C4-2B (cell line): Measurements from ENCODE around the gene SURF6.
A peak's percentile ranks its signal among the peaks of the same experiment; 100 is the strongest.

Experiments
- H3K27ac ChIP-seq: fragments of 450-650 bp; 2 replicates; pipeline ENCODE4 v1.5.1; 2017
- ZFX ChIP-seq: fragments of 450-650 bp; IDR thresholded peaks from 2 replicates; pipeline ENCODE4 v1.6.1; 2017
- TF ChIP-seq, protein P1 (sequence below): fragments of 450-650 bp; conservative IDR thresholded peaks from 2 replicates; pipeline ENCODE4 v1.5.1; 2017; ENCODE audit warnings: mild to moderate bottlenecking

The SURF6 gene

GRCh38 chr9:133346021-133346785 lies 10.2 kb upstream of the SURF6 start:
- no peak for TF ChIP-seq ZFX
- TF ChIP-seq, protein P1, sequence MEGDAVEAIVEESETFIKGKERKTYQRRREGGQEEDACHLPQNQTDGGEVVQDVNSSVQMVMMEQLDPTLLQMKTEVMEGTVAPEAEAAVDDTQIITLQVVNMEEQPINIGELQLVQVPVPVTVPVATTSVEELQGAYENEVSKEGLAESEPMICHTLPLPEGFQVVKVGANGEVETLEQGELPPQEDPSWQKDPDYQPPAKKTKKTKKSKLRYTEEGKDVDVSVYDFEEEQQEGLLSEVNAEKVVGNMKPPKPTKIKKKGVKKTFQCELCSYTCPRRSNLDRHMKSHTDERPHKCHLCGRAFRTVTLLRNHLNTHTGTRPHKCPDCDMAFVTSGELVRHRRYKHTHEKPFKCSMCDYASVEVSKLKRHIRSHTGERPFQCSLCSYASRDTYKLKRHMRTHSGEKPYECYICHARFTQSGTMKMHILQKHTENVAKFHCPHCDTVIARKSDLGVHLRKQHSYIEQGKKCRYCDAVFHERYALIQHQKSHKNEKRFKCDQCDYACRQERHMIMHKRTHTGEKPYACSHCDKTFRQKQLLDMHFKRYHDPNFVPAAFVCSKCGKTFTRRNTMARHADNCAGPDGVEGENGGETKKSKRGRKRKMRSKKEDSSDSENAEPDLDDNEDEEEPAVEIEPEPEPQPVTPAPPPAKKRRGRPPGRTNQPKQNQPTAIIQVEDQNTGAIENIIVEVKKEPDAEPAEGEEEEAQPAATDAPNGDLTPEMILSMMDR = no peak
- peak overlapping the region; percentile 95 for H3K27ac ChIP-seq

GRCh38 chr9:133345596-133345995 lies 9.6 kb upstream of the SURF6 start:
- H3K27ac ChIP-seq = peak overlapping the region; percentile 95; the same call in 1 of the 2 replicates
- TF ChIP-seq, protein P1 = no peak
- TF ChIP-seq ZFX = no peak

DNA sequence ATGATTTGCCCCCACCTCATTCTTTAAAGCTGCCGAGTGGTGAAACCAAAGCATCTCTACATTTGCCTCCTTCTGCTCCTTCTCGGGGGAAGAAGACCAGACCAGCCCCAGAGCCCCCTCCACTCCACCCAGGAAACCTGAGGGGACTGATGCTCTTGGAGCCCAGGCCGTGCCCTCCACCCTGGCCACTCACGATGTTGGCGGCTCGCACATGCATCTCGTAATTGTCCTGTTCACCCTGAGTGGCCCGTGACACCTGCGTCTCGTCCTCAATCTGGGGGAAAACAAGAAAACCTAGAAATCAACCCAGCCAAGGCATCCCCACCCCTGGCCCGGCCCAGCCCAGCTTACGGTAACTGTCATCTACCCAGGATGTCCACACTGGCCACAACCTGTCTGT lies 9.0 kb upstream of the SURF6 start:
- no peak overlapping the region for H3K27ac ChIP-seq
- no peak for TF ChIP-seq ZFX
- TF ChIP-seq, protein P1 = no peak

DNA sequence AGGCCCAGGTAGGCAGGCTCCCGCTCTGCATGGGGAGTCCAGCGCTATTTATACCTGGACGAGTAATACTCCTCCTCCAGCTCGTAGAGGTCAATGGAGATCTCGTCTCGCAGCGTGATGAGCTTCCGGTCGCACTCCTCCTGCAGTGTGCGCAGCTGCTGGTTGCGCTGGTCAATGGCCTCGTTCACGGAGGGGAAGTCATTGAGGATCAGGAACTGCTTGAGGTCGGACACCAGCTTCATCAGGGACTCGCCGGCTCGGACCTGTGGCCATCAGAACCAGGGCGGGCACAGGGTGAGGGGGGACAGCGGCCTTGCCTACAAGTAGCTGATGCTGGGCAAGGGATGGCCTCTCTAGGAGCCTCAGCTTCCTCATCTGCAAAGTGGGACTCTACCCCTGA lies 8.1 kb upstream of the SURF6 start:
- TF ChIP-seq ZFX = no peak
- TF ChIP-seq, protein P1 = no peak
- H3K27ac ChIP-seq = no peak overlapping the region

GRCh38 chr9:133342570-133342969 lies 6.6 kb upstream of the SURF6 start:
- no peak overlapping the region for H3K27ac ChIP-seq
- TF ChIP-seq, protein P1 = peak; percentile 25
- TF ChIP-seq ZFX = no peak

DNA sequence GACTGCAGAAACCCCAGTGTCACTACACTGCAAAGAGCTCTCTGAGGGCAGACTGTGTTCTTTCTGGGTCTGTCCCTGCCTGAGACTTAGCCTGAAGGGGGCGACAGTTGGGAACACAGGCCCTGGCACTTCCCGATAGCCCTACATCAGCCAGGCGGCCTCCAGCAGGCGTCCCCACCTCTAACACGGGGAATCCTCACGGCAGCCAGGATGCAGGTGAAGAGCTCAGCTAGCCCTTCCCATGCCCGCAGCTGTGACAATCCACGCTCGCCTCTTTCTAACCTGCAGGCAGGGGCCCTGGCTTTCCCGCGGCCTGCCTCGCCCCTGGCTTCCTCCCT lies 6.0 kb upstream of the SURF6 start:
- no peak overlapping the region for H3K27ac ChIP-seq
- TF ChIP-seq ZFX = no peak
- TF ChIP-seq, protein P1 = peak; percentile 24; the same call in 1 of the 2 replicates

GRCh38 chr9:133341369-133342068 lies 5.5 kb upstream of the SURF6 start:
- H3K27ac ChIP-seq = no peak overlapping the region
- TF ChIP-seq ZFX = no peak
- TF ChIP-seq, protein P1 = no peak
